Sigmoid colon (tissue), 4 donors: Measurements from ENCODE around the gene SWT1.
"Not testable (repeated sequence)": the region's sequence is repeated elsewhere in the genome, so short reads cannot be mapped to it uniquely, and the experiment has no call there.

ENCODE experiments used
- EP300 ChIP-seq, 4 donors: sonication (generic); formaldehyde crosslinking; IDR thresholded peaks; one replicate each; pipeline ENCODE4 v1.6.1; 2017; ENCODE audit warnings: antibody characterized with exemption in 4 of 4
- POLR2A ChIP-seq, 2 donors: fragments of 450-650 bp; IDR thresholded peaks; one replicate each; pipeline ENCODE4 v1.6.1; 2016; ENCODE audit warnings: antibody characterized with exemption in 2 of 2, mild to moderate bottlenecking in 2 of 2, moderate library complexity in 2 of 2
- POLR2AphosphoS5 ChIP-seq, 4 donors: sonication (generic); formaldehyde crosslinking; IDR thresholded peaks; one replicate each; pipeline ENCODE4 v1.6.1; 2017; ENCODE audit warnings: antibody characterized with exemption in 4 of 4
- TF ChIP-seq, protein P1 (sequence below), 4 experiments: fragments of 450-650 bp in 3 of 4; fragments of 200-600 bp in 1 of 4; IDR thresholded peaks; one replicate each; pipeline ENCODE4 v1.5.1; 2016 to 2019; ENCODE audit warnings: antibody characterized with exemption in 4 of 4, mild to moderate bottlenecking in 3 of 4, moderate library complexity in 2 of 4

DNA sequence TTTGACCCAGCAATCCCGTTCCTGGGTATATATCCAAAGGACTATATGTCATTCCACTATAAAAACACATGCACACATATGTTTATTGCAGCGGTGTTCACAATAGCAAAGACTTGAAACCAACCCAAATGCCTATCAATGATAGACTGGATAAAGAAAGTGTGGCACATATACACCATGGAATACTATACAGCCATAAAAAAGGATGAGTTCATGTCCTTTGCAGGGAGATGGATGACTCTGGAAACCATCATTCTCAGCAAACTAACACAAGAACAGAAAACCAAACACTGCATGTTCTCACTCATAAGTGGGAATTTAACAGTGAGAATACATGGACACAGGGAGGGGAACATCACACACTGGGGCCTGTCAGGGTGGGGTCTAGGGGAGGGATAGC lies 80.2 kb downstream of the SWT1 start:
- TF ChIP-seq, protein P1, sequence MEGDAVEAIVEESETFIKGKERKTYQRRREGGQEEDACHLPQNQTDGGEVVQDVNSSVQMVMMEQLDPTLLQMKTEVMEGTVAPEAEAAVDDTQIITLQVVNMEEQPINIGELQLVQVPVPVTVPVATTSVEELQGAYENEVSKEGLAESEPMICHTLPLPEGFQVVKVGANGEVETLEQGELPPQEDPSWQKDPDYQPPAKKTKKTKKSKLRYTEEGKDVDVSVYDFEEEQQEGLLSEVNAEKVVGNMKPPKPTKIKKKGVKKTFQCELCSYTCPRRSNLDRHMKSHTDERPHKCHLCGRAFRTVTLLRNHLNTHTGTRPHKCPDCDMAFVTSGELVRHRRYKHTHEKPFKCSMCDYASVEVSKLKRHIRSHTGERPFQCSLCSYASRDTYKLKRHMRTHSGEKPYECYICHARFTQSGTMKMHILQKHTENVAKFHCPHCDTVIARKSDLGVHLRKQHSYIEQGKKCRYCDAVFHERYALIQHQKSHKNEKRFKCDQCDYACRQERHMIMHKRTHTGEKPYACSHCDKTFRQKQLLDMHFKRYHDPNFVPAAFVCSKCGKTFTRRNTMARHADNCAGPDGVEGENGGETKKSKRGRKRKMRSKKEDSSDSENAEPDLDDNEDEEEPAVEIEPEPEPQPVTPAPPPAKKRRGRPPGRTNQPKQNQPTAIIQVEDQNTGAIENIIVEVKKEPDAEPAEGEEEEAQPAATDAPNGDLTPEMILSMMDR (IDR thresholded peaks at IDR 0.05): not testable (repeated sequence)
- not testable (repeated sequence) for TF ChIP-seq POLR2A, POLR2AphosphoS5, EP300 (IDR thresholded peaks at IDR 0.05)
